Nucleus accumbens (tissue), 56 donors: ENCODE results near the gene BLM.
A peak's percentile ranks its signal among the peaks of the same experiment; 100 is the strongest.

Experiments
- DNase-seq, 56 donors: peaks; one replicate each; lab custom pipeline; 2025; lab: John Stamatoyannopoulos, UW

The BLM gene

GRCh38 chr15:90690585-90690984 lies 26.6 kb upstream of the BLM start:
- no peak for DNase-seq

GRCh38 chr15:90691369-90691768 lies 25.8 kb upstream of the BLM start:
- DNase-seq: no peak

- no peak for DNase-seq
These were observed 25.0 kb upstream of the BLM start for GRCh38 chr15:90691982-90692773.

GRCh38 chr15:90694987-90695386 lies 22.2 kb upstream of the BLM start:
- DNase-seq: no peak

GRCh38 chr15:90697175-90697574 lies 20.0 kb upstream of the BLM start:
- no peak for DNase-seq

- no peak for DNase-seq
These were observed 18.5 kb upstream of the BLM start for GRCh38 chr15:90698629-90699028.

GRCh38 chr15:90701048-90701447 lies 16.1 kb upstream of the BLM start:
- DNase-seq: no peak

GRCh38 chr15:90701880-90702630 lies 15.1 kb upstream of the BLM start:
- DNase-seq: no peak

GRCh38 chr15:90703455-90703854 lies 13.7 kb upstream of the BLM start:
- DNase-seq: no peak

- no peak for DNase-seq
These were observed 11.9 kb upstream of the BLM start for GRCh38 chr15:90705212-90705611.

GRCh38 chr15:90706394-90707327 lies 10.5 kb upstream of the BLM start:
- no peak for DNase-seq

- no peak for DNase-seq
These were observed 9.7 kb upstream of the BLM start for GRCh38 chr15:90707489-90707888.

GRCh38 chr15:90708516-90708915 lies 8.6 kb upstream of the BLM start:
- no peak for DNase-seq

- DNase-seq: no peak
These were observed 7.9 kb upstream of the BLM start for GRCh38 chr15:90709278-90709677.

- DNase-seq: no peak
These were observed 6.6 kb upstream of the BLM start for GRCh38 chr15:90710436-90711027.

GRCh38 chr15:90711418-90711824 lies 5.7 kb upstream of the BLM start:
- DNase-seq: no peak

- no peak for DNase-seq
These were observed 5.3 kb upstream of the BLM start for GRCh38 chr15:90711842-90712241.

- no peak for DNase-seq
These were observed 4.1 kb upstream of the BLM start for GRCh38 chr15:90713081-90713480.

- peak in 3 of 56 donors; percentile 39 to 67 (median 61) for DNase-seq
These were observed 700 bp upstream of the BLM start for GRCh38 chr15:90716317-90716975.

- DNase-seq: no peak
These were observed 1.1 kb downstream of the BLM start for GRCh38 chr15:90718232-90718631.
